GM18507 (cell line): ENCODE measurements around the gene CYP17A1.
A peak's percentile ranks its signal among the peaks of the same experiment; 100 is the strongest.
"Not testable (repeated sequence)": the region's sequence is repeated elsewhere in the genome, so short reads cannot be mapped to it uniquely, and the experiment has no call there.

Experiments
- DNase-seq: peaks from one replicate; pipeline ENCODE4 v3.0.0; 2011; ENCODE audit warnings: low read depth; ENCODE audit not compliant: insufficient read length; ENCODE audit errors: extremely low spot score
- FAIRE-seq: peaks from 2 replicates; lab custom pipeline; 2011; peaks lifted over from hg19 to GRCh38; lab: Jason Lieb, UNC

Gene CYP17A1

GRCh38 chr10:102841827-102842345 lies 4.7 kb upstream of the CYP17A1 start:
- DNase-seq (no peak), FAIRE-seq (no peak)

DNA sequence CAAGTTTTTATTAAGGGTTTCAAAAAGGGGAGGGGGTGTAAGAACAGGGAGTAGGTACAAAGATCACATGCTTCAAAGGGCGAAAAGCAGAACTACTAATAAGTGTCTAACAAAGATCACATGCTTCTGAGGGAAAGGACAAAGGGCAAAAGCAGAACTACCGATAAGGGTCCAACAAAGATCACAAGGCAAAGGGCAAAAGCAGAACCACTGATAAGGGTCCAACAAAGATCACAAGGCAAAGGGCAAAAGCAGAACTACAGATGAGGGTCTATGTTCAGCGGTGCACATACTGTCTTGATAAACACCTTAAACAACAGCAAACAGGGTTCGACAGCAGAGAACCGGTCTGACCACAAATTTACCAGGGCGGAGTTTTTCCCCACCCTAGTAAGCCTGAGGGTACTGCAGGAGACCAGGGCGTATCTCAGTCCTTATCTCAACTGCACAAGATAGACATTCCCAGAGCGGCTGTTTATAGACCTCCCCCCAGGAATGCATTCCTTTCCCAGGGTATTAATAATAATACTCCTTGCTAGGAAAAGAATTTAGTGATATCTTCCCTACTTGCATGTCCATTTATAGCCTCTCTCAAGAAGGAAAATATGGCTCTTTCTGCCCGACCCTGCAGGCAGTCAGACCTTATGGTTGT lies 1.2 kb upstream of the CYP17A1 start:
- FAIRE-seq, DNase-seq: not testable (repeated sequence)

DNA sequence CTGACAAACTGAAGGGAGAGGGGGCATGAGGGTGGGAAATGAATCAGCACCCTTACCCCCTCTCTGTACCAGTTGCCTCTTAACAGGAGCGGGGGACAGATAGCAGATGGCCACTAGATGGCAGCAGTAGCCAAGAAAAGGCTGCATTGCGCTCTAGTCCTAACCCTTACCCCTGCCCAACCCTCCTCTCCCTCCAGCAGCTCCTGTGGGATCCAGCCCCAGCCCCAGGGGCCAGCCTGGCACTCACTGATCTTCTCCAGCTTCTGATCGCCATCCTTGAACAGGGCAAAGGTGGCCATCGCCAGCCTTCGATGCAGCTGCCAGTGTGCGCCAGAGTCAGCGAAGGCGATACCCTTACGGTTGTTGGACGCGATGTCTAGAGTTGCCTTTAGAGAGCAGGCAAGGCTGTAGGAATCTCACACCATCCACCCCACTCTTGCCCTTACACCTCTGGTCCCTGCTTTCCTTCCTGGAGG lies 2.2 kb downstream of the CYP17A1 start:
- FAIRE-seq (peak; percentile 86), DNase-seq (peak; percentile 62)

DNA sequence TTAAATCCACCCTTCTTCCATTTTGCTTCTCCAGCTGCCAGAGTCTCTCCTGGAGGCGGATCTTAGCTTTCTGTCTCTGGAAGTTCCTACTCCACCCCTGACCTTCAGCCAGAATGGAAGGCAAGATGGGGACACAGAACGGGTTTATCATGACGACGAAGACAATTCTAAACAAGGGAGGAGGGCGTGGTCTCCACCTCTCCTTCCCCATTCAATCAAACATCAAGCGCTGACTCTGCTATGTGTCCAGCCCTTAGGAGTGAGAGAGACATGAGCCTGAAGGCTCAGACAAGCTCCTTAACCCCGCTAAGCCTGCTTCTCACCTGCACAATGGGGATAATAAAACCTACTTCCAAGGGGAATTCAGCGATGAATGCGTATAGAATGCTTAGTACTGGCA lies 3.1 kb downstream of the CYP17A1 start:
- no peak for DNase-seq
- no peak for FAIRE-seq

- FAIRE-seq (no peak), DNase-seq (no peak)
These were observed 4.2 kb downstream of the CYP17A1 start for GRCh38 chr10:102832987-102833386.

DNA sequence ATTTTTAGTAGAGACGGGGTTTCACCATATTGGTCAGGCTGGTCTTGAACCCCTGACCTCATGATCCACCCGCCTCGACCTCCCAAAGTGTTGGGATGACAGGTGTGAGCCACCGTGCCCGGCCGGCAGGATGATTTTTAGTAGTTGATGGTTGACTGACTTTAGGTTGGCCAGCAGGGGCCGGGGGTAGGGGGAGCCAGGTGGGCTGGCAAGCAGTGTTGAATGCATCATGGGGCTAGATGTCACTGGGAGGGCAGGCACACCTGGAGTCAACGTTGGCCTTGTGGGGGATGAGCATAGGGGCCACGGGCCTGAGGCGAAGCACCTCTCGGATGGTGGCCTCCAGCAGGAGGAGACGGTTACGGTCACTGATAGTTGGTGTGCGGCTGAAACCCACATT lies 5.0 kb downstream of the CYP17A1 start:
- FAIRE-seq (no peak), DNase-seq (no peak)

- DNase-seq = no peak
- no peak for FAIRE-seq
These were observed 5.7 kb downstream of the CYP17A1 start for GRCh38 chr10:102831322-102832071.

GRCh38 chr10:102827597-102827975 lies 9.6 kb downstream of the CYP17A1 start:
- no peak for FAIRE-seq
- no peak for DNase-seq

- DNase-seq (no peak), FAIRE-seq (no peak)
These were observed 10.9 kb downstream of the CYP17A1 start for GRCh38 chr10:102826148-102826796.

DNA sequence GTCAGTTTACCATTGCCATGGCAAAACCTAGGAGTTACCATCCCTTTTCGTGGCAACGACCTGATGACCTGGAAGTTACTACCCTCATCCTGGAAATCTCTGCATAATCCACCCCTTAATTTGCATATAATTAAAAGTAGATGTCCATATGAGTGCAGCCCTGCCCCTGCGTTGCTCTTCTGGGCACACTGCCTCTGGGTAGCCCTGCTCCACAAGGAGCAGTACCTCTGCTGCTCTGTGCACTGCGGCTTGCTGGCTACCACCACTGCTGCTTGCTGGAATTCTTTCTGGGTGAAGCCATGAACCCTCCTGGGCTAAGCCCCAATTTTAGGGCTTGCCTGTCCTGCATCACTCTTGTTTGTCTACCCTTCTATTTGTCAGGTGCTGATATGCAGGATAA lies 12.5 kb downstream of the CYP17A1 start:
- DNase-seq (no peak), FAIRE-seq (no peak)

GRCh38 chr10:102822222-102822621 lies 15.0 kb downstream of the CYP17A1 start:
- DNase-seq (no peak), FAIRE-seq (no peak)

DNA sequence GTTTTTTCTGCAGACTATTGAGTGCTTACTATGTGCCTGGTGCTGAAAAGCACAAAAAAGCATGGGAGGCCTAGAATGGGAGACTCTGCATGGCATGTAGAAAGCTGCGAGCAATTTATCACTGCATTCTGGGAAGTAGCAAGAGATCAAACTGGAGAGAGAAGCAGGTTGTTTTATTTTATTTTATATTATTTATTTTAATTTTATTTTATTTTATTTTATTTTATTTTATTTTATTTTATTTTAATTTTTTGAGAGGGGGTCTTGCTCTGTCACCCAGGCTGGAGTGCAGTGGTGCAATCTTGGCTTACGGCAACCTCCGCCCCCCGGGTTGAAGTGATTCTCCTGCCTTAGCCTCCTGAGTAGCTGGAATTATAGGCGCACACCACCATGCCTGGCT lies 17.2 kb downstream of the CYP17A1 start:
- not testable (repeated sequence) for FAIRE-seq, DNase-seq

GRCh38 chr10:102819054-102819453 lies 18.2 kb downstream of the CYP17A1 start:
- FAIRE-seq (no peak), DNase-seq (no peak)

GRCh38 chr10:102817175-102817574 lies 20.0 kb downstream of the CYP17A1 start:
- no peak for DNase-seq
- no peak for FAIRE-seq

DNA sequence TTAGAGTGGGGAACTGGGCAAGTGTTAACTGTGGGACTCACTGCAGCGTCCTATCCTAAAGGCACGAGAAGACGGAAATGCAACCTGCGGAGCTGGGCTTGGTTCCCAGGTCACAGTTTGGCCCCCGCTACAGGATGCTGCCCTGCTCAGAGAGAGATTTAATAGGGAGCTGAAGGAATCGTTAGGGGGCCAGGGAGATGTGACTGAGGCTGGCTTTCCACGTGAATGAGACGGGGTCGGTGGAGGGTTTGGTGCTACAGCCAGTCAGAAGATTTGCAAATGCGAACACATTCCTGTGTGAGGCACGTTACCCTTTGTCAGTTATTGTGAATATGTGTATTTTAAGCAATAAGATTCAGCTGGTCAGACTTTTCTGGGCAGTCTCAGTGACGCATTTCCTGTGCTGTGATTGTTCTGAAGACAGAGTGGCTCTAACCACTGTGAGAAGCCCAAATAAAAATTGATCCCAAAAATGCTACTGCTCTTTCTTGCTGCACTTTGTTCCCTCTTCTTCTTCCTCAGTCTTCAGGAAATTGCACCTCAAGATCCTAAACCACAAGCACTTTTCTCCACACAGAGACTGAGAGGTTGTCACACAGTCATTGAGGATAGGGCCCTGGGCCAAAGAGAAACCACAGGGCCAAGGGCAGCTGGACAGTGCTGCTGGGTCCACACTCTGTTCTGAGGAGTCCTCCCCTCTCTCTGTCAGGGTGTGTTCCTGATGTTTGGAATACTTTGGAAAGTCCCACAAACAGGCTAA lies 21.2 kb downstream of the CYP17A1 start:
- no peak for DNase-seq
- no peak for FAIRE-seq

DNA sequence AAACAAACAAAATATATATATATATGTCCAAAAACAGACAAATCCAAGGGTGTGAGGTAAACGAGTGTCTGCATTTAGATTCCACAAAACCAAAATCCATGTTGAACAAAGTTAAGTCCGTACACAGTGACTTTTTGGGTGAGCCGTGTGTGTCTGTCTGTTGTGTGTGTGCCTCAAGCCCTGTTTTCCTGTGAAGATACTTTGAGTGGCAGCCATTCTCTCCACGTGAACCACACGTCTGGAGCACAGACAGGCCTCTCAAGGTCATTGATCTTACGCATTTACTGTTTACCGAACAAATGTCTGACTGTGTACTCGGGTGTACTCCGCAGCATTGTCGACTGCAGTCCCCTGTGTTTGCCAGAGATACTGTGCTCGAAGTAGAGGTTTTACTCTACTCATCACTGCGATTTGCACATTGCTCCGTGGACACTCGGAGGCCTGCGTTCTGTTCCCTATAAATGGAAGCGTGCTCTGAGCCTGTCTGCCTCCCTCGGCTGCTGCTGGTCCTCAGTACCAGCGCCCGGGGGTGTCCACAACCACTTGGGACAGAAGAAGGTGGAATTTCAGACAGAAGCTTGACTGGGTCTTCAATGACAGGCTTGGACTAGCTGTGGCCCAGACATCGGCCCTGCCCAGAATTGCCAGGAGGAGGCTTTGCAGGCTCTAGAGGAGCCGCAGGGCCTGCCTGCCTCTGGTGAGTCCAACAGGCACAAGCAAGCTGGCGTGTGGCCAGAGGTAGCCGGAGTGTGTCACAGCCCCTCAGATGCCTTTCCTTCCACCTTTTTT lies 22.1 kb downstream of the CYP17A1 start:
- no peak for FAIRE-seq

GRCh38 chr10:102814453-102814871 lies 22.8 kb downstream of the CYP17A1 start:
- FAIRE-seq (no peak), DNase-seq (no peak)

More for the DNA sequence above, 22.1 kb downstream of the CYP17A1 start:
- no peak for DNase-seq

GRCh38 chr10:102813734-102814452 lies 23.3 kb downstream of the CYP17A1 start:
- FAIRE-seq = no peak

More at GRCh38 chr10:102813734-102814452, 23.3 kb downstream of the CYP17A1 start:
- DNase-seq = no peak
